Trophoblast cell (in vitro differentiated cells and primary cell): ENCODE measurements around the gene MARK1.

Source experiments
- DNase-seq, 2 donors: peaks; one replicate each; pipeline ENCODE4 v3.0.0-alpha.2; 2016
- H2AFZ ChIP-seq: 2 replicates; pipeline ENCODE4 v1.6.1; 2013; ENCODE audit warnings: low read length, moderate library complexity, mild to moderate bottlenecking; ENCODE audit not compliant: insufficient read depth, poor library complexity
- H2AK5ac ChIP-seq: 2 replicates; pipeline ENCODE4 v1.6.1; 2013; ENCODE audit warnings: mild to moderate bottlenecking, low read length
- H2BK120ac ChIP-seq: 2 replicates; pipeline ENCODE4 v1.6.1; 2013; ENCODE audit warnings: low read length, mild to moderate bottlenecking, moderate library complexity; ENCODE audit not compliant: insufficient read depth, poor library complexity
- H2BK12ac ChIP-seq: 2 replicates; pipeline ENCODE4 v1.6.1; 2013; ENCODE audit warnings: mild to moderate bottlenecking, low read length, moderate library complexity
- H2BK5ac ChIP-seq: 2 replicates; pipeline ENCODE4 v1.6.1; 2013; ENCODE audit warnings: low read length, low read depth, moderate library complexity, mild to moderate bottlenecking; ENCODE audit not compliant: poor library complexity
- H3K14ac ChIP-seq: 2 replicates; pipeline ENCODE4 v1.6.1; 2013; ENCODE audit warnings: mild to moderate bottlenecking, low read length
- H3K18ac ChIP-seq: 2 replicates; pipeline ENCODE4 v1.6.1; 2013; ENCODE audit warnings: mild to moderate bottlenecking, low read length
- H3K23ac ChIP-seq: 2 replicates; pipeline ENCODE4 v1.6.1; 2013; ENCODE audit warnings: low read length
- H3K27ac ChIP-seq: 2 replicates; pipeline ENCODE4 v1.5.1; 2013; ENCODE audit warnings: low read depth, mild to moderate bottlenecking, inconsistent platforms, low read length, moderate library complexity
- H3K27me3 ChIP-seq: 2 replicates; pipeline ENCODE4 v1.6.1; 2013; ENCODE audit warnings: inconsistent platforms, mild to moderate bottlenecking, low read length, moderate library complexity; ENCODE audit not compliant: insufficient read depth
- H3K36me3 ChIP-seq, 2 experiments: 1 replicate in 1 of 2; 2 replicates in 1 of 2; pipeline ENCODE4 v1.6.1; 2013; ENCODE audit warnings: low read length in 2 of 2, mild to moderate bottlenecking in 2 of 2, moderate library complexity in 1 of 2; ENCODE audit not compliant: insufficient read depth in 2 of 2, control insufficient read depth in 1 of 2
- H3K4ac ChIP-seq: 2 replicates; pipeline ENCODE4 v1.6.1; 2013; ENCODE audit warnings: low read depth, mild to moderate bottlenecking, low read length, moderate library complexity
- H3K4me1 ChIP-seq, 2 experiments: 1 replicate in 1 of 2; 2 replicates in 1 of 2; pipeline ENCODE4 v1.6.1; 2013; ENCODE audit warnings: low read length in 2 of 2, mild to moderate bottlenecking in 2 of 2, moderate library complexity in 1 of 2; ENCODE audit not compliant: insufficient read depth in 2 of 2, control insufficient read depth in 1 of 2
- H3K4me2 ChIP-seq: 2 replicates; pipeline ENCODE4 v1.6.1; 2013; ENCODE audit warnings: inconsistent platforms, mild to moderate bottlenecking, low read length, moderate library complexity
- H3K4me3 ChIP-seq: 2 replicates; pipeline ENCODE4 v1.5.1; 2013; ENCODE audit warnings: mild to moderate bottlenecking, low read depth, low read length, inconsistent platforms
- H3K79me1 ChIP-seq: one replicate; pipeline ENCODE4 v1.6.1; 2013; ENCODE audit warnings: low read length
- H3K79me2 ChIP-seq: 2 replicates; pipeline ENCODE4 v1.6.1; 2013; ENCODE audit warnings: low read length, mild to moderate bottlenecking; ENCODE audit not compliant: control insufficient read depth, insufficient read depth, poor library complexity
- H3K9ac ChIP-seq: 2 replicates; pipeline ENCODE4 v1.6.1; 2013; ENCODE audit warnings: mild to moderate bottlenecking, low read length
- H3K9me3 ChIP-seq: 2 replicates; pipeline ENCODE4 v1.6.1; 2013; ENCODE audit warnings: low read depth, mild to moderate bottlenecking, control low read depth, inconsistent platforms, low read length; ENCODE audit not compliant: insufficient read depth
- H4K12ac ChIP-seq: 2 replicates; pipeline ENCODE4 v1.6.1; 2013; ENCODE audit warnings: low read depth, mild to moderate bottlenecking, low read length, moderate library complexity
- H4K8ac ChIP-seq: 2 replicates; pipeline ENCODE4 v1.6.1; 2013; ENCODE audit warnings: low read depth, mild to moderate bottlenecking, low read length, moderate library complexity
- H4K91ac ChIP-seq: one replicate; pipeline ENCODE4 v1.6.1; 2013; ENCODE audit warnings: low read depth, mild to moderate bottlenecking, low read length, moderate library complexity
- WGBS: extraction: QIAGEN DNeasy Blood & Tissue Kit; methylation state at CpG from one replicate; pipeline ENCODE4 v1.1.7; 2013; ENCODE audit warnings: missing lambda C conversion rate; ENCODE audit not compliant: insufficient read length, insufficient coverage; ENCODE audit errors: extremely low coverage; 5-methylcytosine and 5-hydroxymethylcytosine counted together

Gene MARK1

DNA sequence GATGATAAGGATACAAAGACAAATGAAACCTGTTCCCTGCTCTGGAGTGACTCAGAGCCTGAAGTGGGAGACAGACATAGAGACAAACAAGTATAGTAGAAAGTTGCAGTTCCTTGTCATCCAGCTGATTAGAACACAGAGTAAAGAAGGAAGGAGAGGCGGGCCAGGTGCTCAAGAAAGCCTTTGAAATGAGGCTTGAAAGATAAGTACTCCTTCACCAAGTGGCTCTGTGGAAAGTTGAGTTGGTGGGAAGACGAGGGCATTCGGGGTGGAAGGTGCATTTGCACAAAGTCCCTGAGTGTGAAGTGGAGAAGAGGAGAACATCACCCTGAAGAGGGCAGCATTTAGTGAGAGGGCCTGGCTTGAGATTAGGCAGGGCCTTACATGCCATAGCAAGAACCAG is 17.0 kb downstream of the MARK1 start:
- no CpG with 5 or more reads among the region's 3 CpGs for WGBS
- Histone ChIP-seq H4K12ac (no peak overlapping the region), H3K18ac (no peak overlapping the region)

DNA sequence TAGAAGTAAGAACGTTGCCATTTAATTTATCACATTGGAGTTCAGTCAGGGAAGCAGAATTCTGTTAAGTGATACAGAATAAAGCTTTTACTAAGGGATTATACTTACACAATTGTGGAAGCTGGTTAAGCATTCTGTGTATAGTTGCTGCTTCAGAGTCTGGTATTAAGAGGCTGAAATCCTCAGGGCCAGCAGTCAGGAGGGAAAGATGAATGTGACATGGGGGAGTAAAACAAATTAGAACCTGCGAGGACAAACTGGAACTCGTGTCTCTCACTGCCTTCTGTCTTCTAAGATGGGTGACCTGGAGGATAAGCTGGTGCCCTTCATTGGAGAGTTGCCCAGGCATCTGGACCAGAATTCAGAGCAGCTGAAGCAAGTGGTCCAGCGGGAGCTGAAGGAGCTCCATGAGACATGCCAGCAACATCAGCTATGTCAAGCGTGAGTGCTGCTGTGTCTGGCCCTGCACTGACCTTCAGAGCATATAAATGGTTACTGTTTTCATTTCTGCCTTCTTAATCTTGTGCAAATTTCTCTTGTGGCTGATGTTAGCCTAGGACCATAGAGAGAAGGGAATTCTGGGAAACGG is 23.0 kb downstream of the MARK1 start:
- H3K36me3 ChIP-seq = no peaks in the 10 kb centered on the region
- H2BK120ac ChIP-seq = no peak overlapping the region
- H3K79me1 ChIP-seq = no peaks in the 10 kb centered on the region
- peaks cover 1% of the 10 kb centered on the region for H3K79me2 ChIP-seq
- H3K14ac ChIP-seq = no peak overlapping the region
- H3K27me3 ChIP-seq = no peaks in the 10 kb centered on the region
- DNase-seq = no peak
- no peak overlapping the region for H3K23ac ChIP-seq
- no peak overlapping the region for H4K8ac ChIP-seq
- no peak overlapping the region for H4K91ac ChIP-seq
- no peak overlapping the region for H3K4me2 ChIP-seq
- no CpG with 5 or more reads among the region's 6 CpGs for WGBS
- H3K27ac ChIP-seq = no peak overlapping the region
- no peak overlapping the region for H2AFZ ChIP-seq
- no peak overlapping the region for H2AK5ac ChIP-seq
- no peak overlapping the region for H3K18ac ChIP-seq
- no peaks in the 10 kb centered on the region for H3K4me1 ChIP-seq
- H3K4me3 ChIP-seq = no peak overlapping the region
- no peak overlapping the region for H2BK12ac ChIP-seq
- no peak overlapping the region for H2BK5ac ChIP-seq
- no peaks in the 10 kb centered on the region for H3K9me3 ChIP-seq
- H4K12ac ChIP-seq = no peak overlapping the region
- H3K4ac ChIP-seq = no peak overlapping the region
- no peak overlapping the region for H3K9ac ChIP-seq

More for the DNA sequence above, 17.0 kb downstream of the MARK1 start:
- H3K23ac ChIP-seq = no peak overlapping the region
- H3K79me1 ChIP-seq = no peaks in the 10 kb centered on the region
- no peaks in the 10 kb centered on the region for H3K27me3 ChIP-seq
- no peak overlapping the region for H2AK5ac ChIP-seq
- H3K27ac ChIP-seq = no peak overlapping the region
- H3K79me2 ChIP-seq = peaks cover 3% of the 10 kb centered on the region
- no peak overlapping the region for H2AFZ ChIP-seq
- no peaks in the 10 kb centered on the region for H3K36me3 ChIP-seq
- peak overlapping the region; percentile 29 for H3K4ac ChIP-seq
- no peak overlapping the region for H2BK120ac ChIP-seq
- no peak overlapping the region for H3K4me3 ChIP-seq
- no peak overlapping the region for H4K91ac ChIP-seq
- H2BK12ac ChIP-seq = no peak overlapping the region
- peak in 1 of 2 donors; percentile 45 for DNase-seq
- H2BK5ac ChIP-seq = no peak overlapping the region
- no peak overlapping the region for H3K9ac ChIP-seq
- H4K8ac ChIP-seq = no peak overlapping the region
- peaks cover 2% of the 10 kb centered on the region in 2 experiments for H3K4me1 ChIP-seq
- H3K4me2 ChIP-seq = no peak overlapping the region
- H3K14ac ChIP-seq = no peak overlapping the region
- H3K9me3 ChIP-seq = no peaks in the 10 kb centered on the region

DNA sequence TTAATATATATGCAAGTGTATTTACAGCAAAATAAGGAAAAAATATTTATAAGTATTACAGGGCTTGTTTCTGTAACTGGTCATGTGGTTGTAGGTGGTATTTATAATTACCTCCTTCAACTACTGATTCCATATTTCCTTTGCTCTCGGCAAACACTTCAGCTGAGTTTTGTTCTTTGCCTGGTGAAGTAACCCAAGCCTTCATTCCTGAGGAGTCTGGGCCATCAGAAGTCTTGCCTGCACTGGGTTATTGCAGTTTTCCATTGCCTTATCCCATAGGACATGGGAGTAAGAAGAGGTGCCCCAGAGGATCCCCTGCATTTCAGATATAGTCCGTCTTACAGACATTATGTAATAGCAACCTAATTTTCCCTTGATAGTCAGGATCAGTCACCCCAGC is 23.8 kb downstream of the MARK1 start:
- Histone ChIP-seq H3K27me3 (no peaks in the 10 kb centered on the region), H2AK5ac (no peak overlapping the region), H2BK120ac (no peak overlapping the region), H3K4me2 (no peak overlapping the region), H3K9me3 (no peaks in the 10 kb centered on the region), H3K36me3 (no peaks in the 10 kb centered on the region), H3K4ac (no peak overlapping the region), H3K79me1 (no peaks in the 10 kb centered on the region), H3K18ac (no peak overlapping the region), H3K14ac (no peak overlapping the region), H2BK5ac (no peak overlapping the region), H3K9ac (no peak overlapping the region), H4K91ac (no peak overlapping the region), H3K4me1 (no peaks in the 10 kb centered on the region), H3K23ac (no peak overlapping the region), H3K27ac (no peak overlapping the region), H4K8ac (no peak overlapping the region), H2AFZ (no peak overlapping the region), H2BK12ac (no peak overlapping the region), H4K12ac (no peak overlapping the region), H3K4me3 (no peak overlapping the region), H3K79me2 (peaks cover 1% of the 10 kb centered on the region)
- WGBS = no CpG with 5 or more reads among the region's 2 CpGs
- no peak for DNase-seq

DNA sequence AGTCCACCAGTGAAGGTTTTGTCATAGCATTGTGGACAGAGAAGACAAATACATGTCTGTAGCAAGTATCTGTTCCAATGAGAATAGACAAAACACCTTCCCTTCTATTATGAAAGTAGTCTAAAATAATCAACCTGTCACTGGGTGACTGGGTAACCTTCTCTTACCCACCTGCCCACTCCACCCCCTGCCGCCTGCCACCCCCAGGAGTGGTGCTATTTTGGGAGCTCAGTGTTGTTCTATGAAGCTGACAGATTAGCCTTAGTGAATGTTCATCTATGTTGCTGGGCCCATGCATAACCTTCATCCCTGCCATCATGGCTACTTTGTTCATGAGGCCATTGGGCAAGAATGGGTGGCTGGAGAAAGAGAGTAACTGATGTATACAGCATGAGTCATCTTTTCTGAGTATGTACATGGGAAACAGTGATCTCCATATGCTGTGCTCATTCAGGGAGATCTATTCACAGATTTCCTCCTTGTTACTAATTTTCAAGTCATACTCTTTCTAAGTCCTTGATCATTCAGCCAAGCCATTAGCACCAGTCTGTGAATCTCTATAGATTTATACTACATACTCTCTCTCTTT is 24.8 kb downstream of the MARK1 start:
- no peak overlapping the region for H3K4me2 ChIP-seq
- no peak overlapping the region for H4K12ac ChIP-seq
- no peaks in the 10 kb centered on the region for H3K36me3 ChIP-seq
- H3K9me3 ChIP-seq = no peaks in the 10 kb centered on the region
- no peak overlapping the region for H2AK5ac ChIP-seq
- no peak overlapping the region for H3K23ac ChIP-seq
- no peaks in the 10 kb centered on the region for H3K27me3 ChIP-seq
- no peaks in the 10 kb centered on the region for H3K4me1 ChIP-seq
- H3K18ac ChIP-seq = no peak overlapping the region
- H2AFZ ChIP-seq = no peak overlapping the region
- H3K27ac ChIP-seq = no peak overlapping the region
- peak in 1 of 2 donors; percentile 13 for DNase-seq
- H3K9ac ChIP-seq = no peak overlapping the region
- H4K8ac ChIP-seq = no peak overlapping the region
- H2BK12ac ChIP-seq = no peak overlapping the region
- H4K91ac ChIP-seq = no peak overlapping the region
- no peaks in the 10 kb centered on the region for H3K79me1 ChIP-seq
- H3K79me2 ChIP-seq = peaks cover 1% of the 10 kb centered on the region
- WGBS = no CpG with 5 or more reads among the region's 1 CpG
- no peak overlapping the region for H3K14ac ChIP-seq
- no peak overlapping the region for H3K4ac ChIP-seq
- H3K4me3 ChIP-seq = no peak overlapping the region
- H2BK120ac ChIP-seq = no peak overlapping the region
- H2BK5ac ChIP-seq = no peak overlapping the region
